Kidney (tissue), 14 donors: ENCODE results near the gene POU2F1. TPM values are rescaled to one million over a fixed set of nuclear protein-coding genes. Genes with fewer than 3 reads are reported as not detected.

Source experiments
- DNase-seq, 5 donors: peaks; one replicate each; pipeline ENCODE4 v3.0.0-alpha.2; 2013 to 2020
- FAIRE-seq: peaks from 2 replicates; lab custom pipeline; 2012; peaks lifted over from hg19 to GRCh38; lab: Jason Lieb, UNC
- H3K27ac ChIP-seq, 2 donors: one replicate each; pipeline ENCODE4 v1.7.0; 2013; ENCODE audit warnings: low read depth in 2 of 2, low read length in 2 of 2, inconsistent platforms in 1 of 2
- H3K27me3 ChIP-seq: one replicate; pipeline ENCODE4 v1.7.1; 2013; ENCODE audit warnings: low read length, inconsistent platforms; ENCODE audit not compliant: control insufficient read depth, insufficient read depth
- H3K36me3 ChIP-seq, 3 donors: one replicate each; pipeline versions ENCODE4 v1.7.0 to v1.7.1; 2013; ENCODE audit warnings: low read length in 3 of 3, control low read depth in 1 of 3, inconsistent platforms in 1 of 3; ENCODE audit not compliant: insufficient read depth in 3 of 3, control insufficient read depth in 2 of 3
- H3K4me1 ChIP-seq, 3 donors: one replicate each; pipeline versions ENCODE4 v1.7.0 to v1.7.1; 2013; ENCODE audit warnings: low read length in 3 of 3, inconsistent platforms in 1 of 3, low read depth in 1 of 3; ENCODE audit not compliant: control insufficient read depth in 2 of 3, insufficient read depth in 2 of 3
- H3K4me3 ChIP-seq, 3 donors: one replicate each; pipeline versions ENCODE4 v1.7.0 to v1.8.1; 2013; ENCODE audit warnings: low read length in 3 of 3, control low read depth in 1 of 3, inconsistent platforms in 1 of 3
- H3K9ac ChIP-seq, 3 donors: one replicate each; pipeline versions ENCODE4 v1.7.0 to v1.7.1; 2013; ENCODE audit warnings: low read length in 3 of 3, control low read depth in 1 of 3, inconsistent platforms in 1 of 3
- H3K9me3 ChIP-seq, 3 donors: one replicate each; pipeline versions ENCODE4 v1.7.0 to v1.7.1; 2013; ENCODE audit warnings: low read length in 3 of 3, control low read depth in 1 of 3, inconsistent platforms in 1 of 3; ENCODE audit not compliant: control insufficient read depth in 2 of 3, insufficient read depth in 1 of 3
- intact Hi-C: fragments of 100-400 bp; cut with DNase I; formaldehyde crosslinking; loops from one replicate; pipeline ENCODE4 v1.11.1; 2022
- polyA plus RNA-seq: library from polyadenylated mRNA; stranded (reverse); fragments of 350-450 nt; fragmentation: Illumina TruSeq; extraction: RNeasy Lipid Tissue Mini Kit (QIAGEN cat#74804); gene quantifications from one replicate; pipeline ENCODE4 v1.2.3, GENCODE V29; 2014; ENCODE audit warnings: low read depth, low replicate concordance; ENCODE audit not compliant: insufficient read depth
- total RNA-seq: library from RNA; stranded (reverse); fragmentation: NEBNext Ultra II Directional; extraction: Animal tissue kit (Norgen Biotek cat#: 25700); gene quantifications from one replicate; pipeline ENCODE4 v1.2.1, GENCODE V29; 2021
- TF ChIP-seq, protein P1 (sequence below): IDR thresholded peaks from 3 replicates; pipeline ENCODE4 v1.5.1; 2012; ENCODE audit warnings: mild to moderate bottlenecking, moderate library complexity, borderline replicate concordance; ENCODE audit not compliant: insufficient read depth; ENCODE audit errors: extremely low read depth
- donor health status: control.
- donor health status: control.
- donor health status: control.
- donor health status: control.
- donor health status: control.
- donor health status: DM: yes; HTN: yes; CAD: no.
- donor health status: Normal renal cell carcinoma (clear cell type).

The POU2F1 gene
- total and polyA plus RNA-seq, 2 donors from 2014 or later, result 1.9 to 25.2 TPM

DNA sequence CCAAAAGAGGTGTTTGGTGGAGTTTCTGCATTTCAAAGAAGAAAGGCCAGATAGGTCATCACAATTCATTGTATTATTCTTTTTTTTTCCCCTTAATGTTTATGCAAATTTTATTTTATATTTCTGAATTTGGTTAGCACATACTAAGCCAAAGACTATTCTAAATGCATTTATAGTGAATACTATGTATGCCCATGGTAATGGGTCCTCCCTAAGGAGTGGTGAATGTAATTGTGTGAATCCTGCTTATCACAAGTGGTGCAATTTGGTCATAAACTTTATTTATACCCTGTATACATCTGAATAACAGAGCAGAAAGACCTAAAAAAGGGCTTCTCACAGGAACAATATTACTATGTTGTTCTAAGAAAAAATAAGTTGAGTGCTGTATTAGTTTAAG lies 198.6 kb downstream of the POU2F1 start:
- FAIRE-seq (no peak), DNase-seq (no peak)
- TF ChIP-seq, protein P1, sequence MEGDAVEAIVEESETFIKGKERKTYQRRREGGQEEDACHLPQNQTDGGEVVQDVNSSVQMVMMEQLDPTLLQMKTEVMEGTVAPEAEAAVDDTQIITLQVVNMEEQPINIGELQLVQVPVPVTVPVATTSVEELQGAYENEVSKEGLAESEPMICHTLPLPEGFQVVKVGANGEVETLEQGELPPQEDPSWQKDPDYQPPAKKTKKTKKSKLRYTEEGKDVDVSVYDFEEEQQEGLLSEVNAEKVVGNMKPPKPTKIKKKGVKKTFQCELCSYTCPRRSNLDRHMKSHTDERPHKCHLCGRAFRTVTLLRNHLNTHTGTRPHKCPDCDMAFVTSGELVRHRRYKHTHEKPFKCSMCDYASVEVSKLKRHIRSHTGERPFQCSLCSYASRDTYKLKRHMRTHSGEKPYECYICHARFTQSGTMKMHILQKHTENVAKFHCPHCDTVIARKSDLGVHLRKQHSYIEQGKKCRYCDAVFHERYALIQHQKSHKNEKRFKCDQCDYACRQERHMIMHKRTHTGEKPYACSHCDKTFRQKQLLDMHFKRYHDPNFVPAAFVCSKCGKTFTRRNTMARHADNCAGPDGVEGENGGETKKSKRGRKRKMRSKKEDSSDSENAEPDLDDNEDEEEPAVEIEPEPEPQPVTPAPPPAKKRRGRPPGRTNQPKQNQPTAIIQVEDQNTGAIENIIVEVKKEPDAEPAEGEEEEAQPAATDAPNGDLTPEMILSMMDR, result no peak
- intact Hi-C loops, result no loop called here
- H3K4me1 ChIP-seq, result no peaks in the 10 kb centered on the region
- no peak overlapping the region for H3K4me3 ChIP-seq
- no peaks in the 10 kb centered on the region for H3K9me3 ChIP-seq
- H3K27me3 ChIP-seq, result no peaks in the 10 kb centered on the region
- no peak overlapping the region for H3K27ac ChIP-seq
- H3K36me3 ChIP-seq, result peaks cover 0 to 3% (median 2%) of the 10 kb centered on the region in 3 donors
- no peak overlapping the region for H3K9ac ChIP-seq

DNA sequence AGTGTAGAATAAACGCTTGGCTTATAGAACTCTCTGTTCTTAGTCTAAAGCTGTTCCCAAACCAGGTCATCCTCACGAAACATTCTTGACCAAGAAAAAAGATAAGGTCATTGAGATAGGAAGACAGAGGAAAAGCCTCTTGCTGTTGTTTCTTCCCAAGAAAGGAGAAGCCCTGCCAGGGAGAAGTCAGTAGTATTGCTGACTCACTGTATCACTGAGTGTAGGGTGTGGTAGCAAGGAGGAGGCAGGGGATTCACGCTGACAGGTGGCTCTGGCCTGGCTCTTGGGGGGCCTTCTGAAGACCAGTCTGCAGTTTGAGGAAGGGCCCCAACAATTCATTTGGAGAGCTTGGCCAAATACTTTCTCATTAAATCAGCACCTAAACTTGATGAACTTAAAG lies 199.8 kb downstream of the POU2F1 start:
- DNase-seq (no peak), FAIRE-seq (no peak)
- intact Hi-C loops, result no loop called here
- Histone ChIP-seq H3K27ac (no peak overlapping the region), H3K27me3 (no peaks in the 10 kb centered on the region), H3K36me3 (no peaks in the 10 kb centered on the region), H3K9me3 (no peaks in the 10 kb centered on the region), H3K4me1 (no peaks in the 10 kb centered on the region), H3K9ac (no peak overlapping the region), H3K4me3 (no peak overlapping the region)
- TF ChIP-seq, protein P1, result no peak

DNA sequence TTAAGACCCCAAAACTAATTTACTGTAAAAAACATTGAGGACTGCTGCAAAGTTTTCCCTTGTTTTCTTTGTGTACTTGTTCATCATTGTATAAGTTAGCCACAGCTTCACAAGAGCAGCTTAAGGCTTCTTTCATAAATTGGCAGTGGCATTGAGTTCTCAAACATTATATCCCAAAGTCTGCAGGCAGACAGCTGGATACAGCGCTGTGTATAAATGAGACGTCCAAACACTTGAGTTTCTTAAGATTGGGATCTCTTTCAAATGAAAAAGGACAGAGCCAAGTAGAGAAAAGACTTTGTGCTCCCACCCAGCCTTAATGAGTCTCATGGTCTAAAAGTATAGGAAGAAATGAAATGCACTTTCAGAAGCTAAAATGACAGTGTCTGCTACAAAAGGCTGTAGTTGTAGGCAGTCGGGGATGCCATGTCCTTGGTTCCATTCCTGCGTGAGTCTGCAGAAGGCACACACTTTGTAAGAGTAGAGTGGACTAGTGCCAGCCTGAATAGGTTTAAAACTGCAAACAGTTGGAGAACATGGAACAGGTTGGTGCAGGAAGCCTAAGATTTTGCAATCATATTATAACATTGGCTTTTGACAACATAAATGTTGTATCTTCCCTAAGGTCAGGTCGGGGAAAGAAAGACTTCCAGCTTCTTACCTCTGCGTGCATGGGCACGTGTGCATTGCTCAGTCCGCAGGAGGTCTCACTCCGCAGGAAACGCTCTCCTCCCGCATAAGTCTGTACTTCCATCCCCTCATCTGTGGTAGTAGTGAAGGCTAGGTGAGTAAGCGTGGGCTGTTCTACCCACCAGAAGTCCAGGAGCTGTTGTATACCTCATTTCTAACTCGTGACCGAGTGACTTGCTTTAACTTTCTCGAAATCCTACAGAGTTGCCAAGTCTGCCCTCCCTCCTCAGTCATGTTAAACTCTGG lies 203.3 kb downstream of the POU2F1 start:
- intact Hi-C loops, result no loop called here
- TF ChIP-seq, protein P1, result no peak
- FAIRE-seq (no peak), DNase-seq (no peak)
- Histone ChIP-seq H3K27ac (no peak overlapping the region), H3K27me3 (no peaks in the 10 kb centered on the region), H3K9me3 (no peaks in the 10 kb centered on the region), H3K4me1 (no peaks in the 10 kb centered on the region), H3K9ac (no peak overlapping the region), H3K4me3 (no peak overlapping the region), H3K36me3 (no peaks in the 10 kb centered on the region)
